Neural cell (in vitro differentiated cells): ENCODE results near the gene USP26. TPM values are rescaled to one million over a fixed set of nuclear protein-coding genes. Genes with fewer than 3 reads are reported as not detected.

ENCODE experiments used
- polyA plus RNA-seq: library from polyadenylated mRNA; depleted of rRNA; stranded (reverse); fragments of >200 nt; gene quantifications from 2 replicates; pipeline ENCODE4 v1.2.3, GENCODE V29; 2014

USP26 gene
- polyA plus RNA-seq, 1 donor from 2014 or later, result not detected

Other genes starting within 250 kb of the USP26 start
- 34.0 and 43.0 TPM in 2 replicates for gene HS6ST2, start 138.5 kb downstream of the USP26 start, polyA plus RNA-seq
- not detected in 2 replicates for gene TFDP3, start 121.2 kb upstream of the USP26 start, polyA plus RNA-seq